ENCODE measurements around the gene CDKN2B.

CDKN2B gene

GRCh38 chr9:21993893-21994555, 15.1 kb downstream of the CDKN2B start, which contains the start of gene CDKN2A:
Gene CDKN2A, minus strand, starts transcription at chr9:21994392.
- DNase-seq (ENCODE audit: low read depth): no peak

DNA sequence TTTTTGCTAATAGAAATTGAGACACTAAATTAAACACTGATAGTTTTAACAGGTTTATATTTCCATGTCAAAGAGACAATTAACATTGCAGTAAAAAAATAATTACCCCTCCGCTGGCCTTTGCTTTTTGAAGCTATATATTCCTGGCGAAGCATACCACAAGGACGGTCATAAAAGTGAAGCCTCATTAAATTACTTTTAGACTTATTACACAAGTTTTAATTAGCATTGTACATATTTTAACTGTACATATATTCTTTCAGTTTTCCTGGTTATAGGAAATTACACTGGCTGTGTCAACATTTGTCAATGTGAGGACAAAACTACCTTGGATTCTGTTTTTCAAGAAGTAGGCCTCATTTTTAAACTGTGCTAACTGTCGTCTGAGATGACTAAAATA, 16.1 kb downstream of the CDKN2B start:
- no peak for DNase-seq (ENCODE audit: low read depth)

GRCh38 chr9:21991072-21991959, 17.8 kb downstream of the CDKN2B start:
- no peak for DNase-seq (ENCODE audit: low read depth)

DNA sequence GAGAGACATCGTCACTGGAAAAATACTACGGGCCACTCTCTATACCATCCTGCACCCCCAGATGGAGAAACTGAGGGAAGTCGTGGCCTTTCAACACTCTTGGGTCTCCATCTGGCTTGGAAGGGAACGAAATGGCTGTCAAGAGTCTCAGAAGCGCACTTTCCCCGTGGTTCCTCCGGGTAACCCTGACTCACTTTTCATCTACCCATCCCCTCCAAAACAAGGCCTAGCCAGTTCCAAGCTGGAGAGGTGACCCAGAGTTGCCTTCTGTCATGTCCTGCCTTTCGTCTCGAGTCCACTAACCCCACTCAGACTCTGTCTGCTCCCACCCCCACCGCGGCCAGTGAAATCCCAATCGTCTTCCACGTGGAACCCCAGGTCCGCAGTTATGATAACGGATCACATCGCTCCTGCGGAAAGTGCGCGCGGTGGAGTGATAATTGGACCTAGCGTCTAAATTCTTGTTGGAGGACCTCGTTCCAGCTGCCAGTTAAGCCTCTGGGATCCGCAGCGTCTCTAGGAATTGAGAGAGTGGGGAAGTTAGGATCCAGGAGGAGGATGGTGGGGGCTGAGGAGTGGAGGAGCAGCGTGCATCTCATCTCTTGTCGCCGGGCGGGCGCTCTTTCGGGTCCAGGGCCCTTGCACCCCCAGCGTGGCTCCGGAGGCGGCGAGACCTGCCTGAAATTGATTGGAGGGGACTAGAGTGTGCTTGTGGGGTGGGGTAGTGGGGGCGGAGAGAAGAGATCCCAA, 19.5 kb downstream of the CDKN2B start:
- DNase-seq (ENCODE audit: low read depth): no peak

DNA sequence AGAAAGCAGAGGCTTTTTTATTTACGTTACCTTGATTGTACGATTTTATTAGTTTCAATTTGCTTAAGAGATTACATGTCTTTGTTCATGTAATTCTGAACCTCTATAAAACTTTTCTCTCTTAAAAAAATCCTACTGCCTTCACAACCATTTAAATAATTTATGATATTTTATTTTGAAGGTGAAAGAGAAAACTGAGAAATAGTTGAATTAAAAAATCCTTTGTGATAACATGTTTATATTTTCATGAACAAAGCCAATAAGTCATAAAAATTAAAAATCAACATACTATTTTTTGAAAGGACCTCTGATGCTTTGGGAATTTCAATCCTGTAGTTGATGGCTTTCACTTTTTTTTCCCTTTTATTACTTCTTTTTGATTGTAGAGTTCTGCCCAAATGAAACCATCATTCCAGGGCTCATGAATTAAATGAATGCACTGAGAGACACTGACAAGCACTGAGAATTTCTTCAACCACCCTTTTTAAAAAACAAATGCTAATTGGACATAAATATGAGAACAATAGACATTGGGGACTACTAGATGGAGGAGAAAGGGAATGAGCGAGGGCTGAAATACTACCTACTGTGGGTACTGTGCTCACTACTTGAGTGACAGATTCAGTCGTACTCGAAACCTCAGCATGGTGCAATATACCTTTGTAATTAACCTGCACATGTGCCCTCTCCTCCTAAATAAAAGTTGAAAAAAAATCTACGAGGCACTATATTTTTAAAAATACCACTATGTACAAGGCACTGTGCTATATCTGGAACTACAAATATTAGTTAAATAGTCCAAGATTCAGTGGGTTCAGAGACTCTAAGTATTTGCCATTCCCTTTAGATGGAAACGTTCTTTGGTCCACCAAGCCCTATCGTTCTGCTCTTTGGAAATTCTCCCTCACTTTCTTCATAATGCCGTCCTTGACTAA, 20.8 kb downstream of the CDKN2B start:
- DNase-seq (ENCODE audit: low read depth): no peak

DNA sequence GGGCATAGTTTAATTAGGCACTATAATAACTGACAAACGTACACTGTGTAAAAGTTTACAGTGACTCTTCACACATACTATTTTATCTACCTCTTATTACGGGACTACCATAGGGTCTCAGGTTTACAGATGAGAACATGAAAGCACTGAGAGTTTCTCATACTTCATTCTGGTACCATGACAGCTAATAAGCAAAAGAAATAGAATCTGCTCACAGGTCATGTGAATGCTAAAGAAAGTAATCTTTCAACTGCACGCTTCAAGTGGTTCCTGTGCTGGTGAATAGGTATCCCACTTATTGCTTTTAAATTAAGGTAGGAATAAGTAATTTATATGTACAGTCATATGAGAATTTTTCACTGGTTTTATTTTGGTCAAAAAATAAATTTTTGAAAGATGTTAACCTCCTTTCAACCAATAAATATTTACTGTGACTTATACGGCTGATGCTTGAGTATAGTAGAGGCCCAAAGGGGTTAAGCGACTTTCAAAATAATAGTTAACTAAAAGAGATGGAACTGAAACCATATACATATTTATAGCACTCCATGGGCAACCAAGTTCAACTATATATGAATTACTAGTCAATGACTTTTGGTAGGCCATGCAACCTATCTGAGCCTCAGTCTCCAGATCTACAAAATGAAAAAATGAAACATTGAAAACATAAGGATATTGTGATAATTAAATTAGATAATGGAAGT, 23.0 kb downstream of the CDKN2B start:
- DNase-seq (ENCODE audit: low read depth): no peak

- DNase-seq (ENCODE audit: low read depth): no peak
These were observed 25.0 kb downstream of the CDKN2B start for GRCh38 chr9:21984101-21984500.

- DNase-seq (ENCODE audit: low read depth): no peak
These were observed 25.6 kb downstream of the CDKN2B start for GRCh38 chr9:21983561-21983935.

DNA sequence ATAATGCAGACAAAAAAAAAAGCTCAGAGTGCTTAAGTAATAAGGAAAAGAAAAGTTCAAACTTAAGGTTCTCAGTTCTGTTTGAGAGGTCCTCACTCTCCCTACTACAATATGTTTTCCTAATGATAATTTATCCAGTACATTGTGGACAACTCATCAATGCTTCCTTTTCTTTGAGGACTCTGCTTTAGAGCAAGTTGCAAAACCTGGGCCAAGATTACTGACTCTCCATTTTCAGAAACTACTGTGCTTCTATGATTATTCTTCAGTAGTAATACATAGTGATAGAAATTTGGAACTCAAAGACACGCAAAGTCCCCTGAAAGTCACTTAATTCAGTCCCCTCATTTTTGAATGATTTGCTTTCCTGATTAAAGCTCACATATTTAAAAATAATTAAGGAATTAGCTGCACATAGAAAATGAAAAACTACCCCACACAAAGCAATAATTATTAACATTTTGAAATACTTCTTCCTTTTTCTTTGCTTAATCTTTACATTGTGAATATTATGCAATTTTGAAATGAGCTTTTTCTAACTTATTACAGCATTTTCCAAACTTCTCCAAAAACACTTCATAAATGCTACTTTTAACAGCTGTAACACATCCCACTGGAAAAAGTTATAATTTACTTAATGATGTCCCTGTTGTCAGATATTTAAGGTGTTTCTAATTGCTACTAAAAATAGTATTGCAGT, 26.1 kb downstream of the CDKN2B start:
- no peak for DNase-seq (ENCODE audit: low read depth)

GRCh38 chr9:21982391-21982790, 26.7 kb downstream of the CDKN2B start:
- DNase-seq (ENCODE audit: low read depth): no peak

DNA sequence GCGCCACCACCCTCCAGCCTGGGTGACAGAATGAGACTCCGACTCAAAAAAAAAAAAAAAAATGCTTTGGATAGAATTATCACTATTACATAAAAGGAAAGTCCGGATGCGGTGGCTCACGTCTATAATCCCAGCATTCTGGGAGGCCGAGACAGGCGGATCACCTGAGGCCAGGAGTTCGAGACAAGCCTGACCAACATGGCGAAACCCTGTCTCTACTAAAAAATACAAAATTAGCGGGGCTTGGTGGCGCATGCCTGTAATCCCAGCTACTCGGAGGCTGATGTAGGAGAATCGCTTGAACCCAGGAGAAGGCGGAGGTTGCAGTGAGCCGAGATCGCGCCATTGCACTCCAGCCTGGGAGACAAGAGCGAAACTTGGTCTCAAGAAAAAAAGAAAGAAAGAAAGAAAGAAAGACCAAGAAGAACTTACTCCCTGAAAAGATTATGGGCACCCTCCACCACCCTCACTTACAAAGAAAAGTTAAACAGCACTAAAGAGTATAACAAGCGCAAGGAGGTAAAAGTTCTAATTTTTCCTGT, 32.7 kb downstream of the CDKN2B start:
- no peak for DNase-seq (ENCODE audit: low read depth)

DNA sequence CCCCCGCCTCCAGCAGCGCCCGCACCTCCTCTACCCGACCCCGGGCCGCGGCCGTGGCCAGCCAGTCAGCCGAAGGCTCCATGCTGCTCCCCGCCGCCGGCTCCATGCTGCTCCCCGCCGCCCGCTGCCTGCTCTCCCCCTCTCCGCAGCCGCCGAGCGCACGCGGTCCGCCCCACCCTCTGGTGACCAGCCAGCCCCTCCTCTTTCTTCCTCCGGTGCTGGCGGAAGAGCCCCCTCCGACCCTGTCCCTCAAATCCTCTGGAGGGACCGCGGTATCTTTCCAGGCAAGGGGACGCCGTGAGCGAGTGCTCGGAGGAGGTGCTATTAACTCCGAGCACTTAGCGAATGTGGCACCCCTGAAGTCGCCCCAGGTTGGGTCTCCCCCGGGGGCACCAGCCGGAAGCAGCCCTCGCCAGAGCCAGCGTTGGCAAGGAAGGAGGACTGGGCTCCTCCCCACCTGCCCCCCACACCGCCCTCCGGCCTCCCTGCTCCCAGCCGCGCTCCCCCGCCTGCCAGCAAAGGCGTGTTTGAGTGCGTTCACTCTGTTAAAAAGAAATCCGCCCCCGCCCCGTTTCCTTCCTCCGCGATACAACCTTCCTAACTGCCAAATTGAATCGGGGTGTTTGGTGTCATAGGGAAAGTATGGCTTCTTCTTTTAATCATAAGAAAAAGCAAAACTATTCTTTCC, 34.2 kb downstream of the CDKN2B start:
- DNase-seq (ENCODE audit: low read depth): no peak

DNA sequence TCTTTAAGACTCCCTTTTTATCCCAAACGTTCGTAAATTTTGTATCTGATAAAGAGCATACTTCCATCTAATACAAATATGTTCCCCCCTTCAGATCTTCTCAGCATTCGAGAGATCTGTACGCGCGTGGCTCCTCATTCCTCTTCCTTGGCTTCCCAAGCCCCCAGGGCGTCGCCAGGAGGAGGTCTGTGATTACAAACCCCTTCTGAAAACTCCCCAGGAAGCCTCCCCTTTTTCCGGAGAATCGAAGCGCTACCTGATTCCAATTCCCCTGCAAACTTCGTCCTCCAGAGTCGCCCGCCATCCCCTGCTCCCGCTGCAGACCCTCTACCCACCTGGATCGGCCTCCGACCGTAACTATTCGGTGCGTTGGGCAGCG, 34.8 kb downstream of the CDKN2B start:
- no peak for DNase-seq (ENCODE audit: low read depth)

DNA sequence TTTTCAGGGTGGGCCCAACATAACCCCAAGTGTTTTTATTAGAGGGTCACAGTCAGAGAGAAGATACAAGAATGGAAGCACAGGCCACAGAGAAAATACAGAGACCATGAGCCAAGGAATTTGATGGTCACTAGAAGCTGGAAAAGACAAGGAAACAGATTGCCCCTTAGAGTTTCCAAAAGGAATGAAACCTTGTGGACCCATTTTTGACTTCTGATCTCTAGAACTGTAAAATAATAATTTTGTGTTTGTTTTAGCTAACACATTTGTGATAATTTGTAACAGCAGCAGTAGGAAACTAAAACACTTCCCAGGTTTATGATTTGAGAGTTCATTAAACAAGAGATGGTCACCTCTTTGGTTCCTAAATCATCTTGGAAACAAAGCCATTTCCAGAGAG, 36.7 kb downstream of the CDKN2B start:
- DNase-seq (ENCODE audit: low read depth): no peak

DNA sequence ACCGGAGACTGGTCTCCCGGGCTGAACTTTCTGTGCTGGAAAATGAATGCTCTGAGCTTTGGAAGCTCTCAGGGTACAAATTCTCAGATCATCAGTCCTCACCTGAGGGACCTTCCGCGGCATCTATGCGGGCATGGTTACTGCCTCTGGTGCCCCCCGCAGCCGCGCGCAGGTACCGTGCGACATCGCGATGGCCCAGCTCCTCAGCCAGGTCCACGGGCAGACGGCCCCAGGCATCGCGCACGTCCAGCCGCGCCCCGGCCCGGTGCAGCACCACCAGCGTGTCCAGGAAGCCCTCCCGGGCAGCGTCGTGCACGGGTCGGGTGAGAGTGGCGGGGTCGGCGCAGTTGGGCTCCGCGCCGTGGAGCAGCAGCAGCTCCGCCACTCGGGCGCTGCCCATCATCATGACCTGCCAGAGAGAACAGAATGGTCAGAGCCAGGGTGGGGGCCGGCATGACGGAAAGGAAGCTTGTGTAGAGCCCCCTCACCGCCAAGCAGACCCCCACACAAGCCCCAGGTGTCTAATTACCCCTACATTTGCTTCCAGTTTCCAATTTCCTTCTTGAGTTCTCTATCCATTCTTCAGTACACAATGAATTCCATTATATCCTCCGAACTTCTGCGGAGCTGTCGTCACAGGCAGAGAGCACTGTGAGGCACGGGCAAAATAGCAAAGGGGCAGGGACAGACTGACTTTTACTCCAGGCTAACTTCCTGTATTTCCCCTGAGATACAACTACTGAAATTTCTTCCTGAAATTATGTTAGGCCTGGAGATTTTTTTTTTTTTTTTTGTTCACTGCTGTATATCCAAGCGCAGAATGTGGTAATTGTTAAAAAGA, 38.1 kb downstream of the CDKN2B start:
- DNase-seq (ENCODE audit: low read depth): no peak

DNA sequence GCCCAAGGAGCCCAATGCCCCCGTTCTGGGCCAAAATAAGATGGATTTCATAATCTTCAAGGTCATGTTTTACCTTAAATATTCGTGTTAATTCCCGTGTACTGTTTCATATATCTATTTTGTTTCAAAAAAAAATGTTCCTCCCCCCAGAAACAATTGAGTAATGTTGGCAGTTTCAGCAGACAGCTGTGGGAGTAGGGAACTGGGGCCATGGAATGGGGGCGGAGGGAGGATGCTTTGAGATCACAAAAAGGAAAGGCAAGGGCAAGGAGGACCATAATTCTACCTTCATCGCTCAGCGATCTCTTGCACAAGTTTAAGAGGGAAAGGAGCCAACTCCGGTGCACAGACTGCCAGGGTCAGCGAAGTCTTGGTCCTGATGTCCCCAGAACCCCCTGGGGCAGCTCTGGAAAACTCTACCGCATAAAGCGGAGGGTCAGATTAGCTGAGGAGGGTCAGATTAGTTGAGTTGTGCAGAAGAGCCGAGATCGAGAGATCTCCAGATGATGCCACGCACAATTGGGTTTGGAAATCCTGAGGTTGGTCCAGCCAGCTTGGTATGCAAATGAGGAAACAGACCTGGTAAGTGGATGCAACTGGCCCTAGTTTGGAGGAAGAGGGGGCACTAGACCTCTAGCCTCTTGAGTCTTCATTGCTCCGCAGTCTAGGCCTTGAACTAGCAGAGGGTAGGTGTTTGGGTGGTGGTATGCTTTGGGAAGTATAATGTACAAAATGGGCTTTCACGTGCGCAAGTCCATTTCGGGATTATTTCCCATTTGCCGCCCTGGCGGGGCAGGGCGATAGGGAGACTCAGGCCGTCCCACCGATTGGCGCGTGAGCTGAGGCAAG, 38.9 kb downstream of the CDKN2B start:
- no peak for DNase-seq (ENCODE audit: low read depth)
